ENCODE measurements around the gene PRRX1.

DNA sequence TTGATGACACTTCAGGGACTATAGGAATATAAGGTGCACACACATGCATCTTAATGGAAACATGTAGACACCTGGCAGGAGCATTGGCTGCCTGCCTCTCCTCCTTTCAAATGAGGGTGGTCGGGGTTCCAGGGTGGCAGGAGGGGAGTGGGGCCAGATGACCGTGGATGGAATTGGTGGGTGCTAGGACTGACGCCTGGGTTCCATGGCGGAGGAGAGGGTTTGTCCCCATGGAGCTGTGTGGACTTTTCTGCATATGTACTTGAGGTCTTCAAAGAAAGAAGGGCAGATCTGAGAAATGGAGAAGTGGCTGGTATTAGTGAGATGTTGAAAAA, 7.7 kb downstream of the PRRX1 start:
- TF ChIP-seq ZNF302 (tag by site-specific recombination; IDR thresholded peaks at IDR 0.05; ENCODE audit: low read depth) (no peak), ZNF274 (IDR thresholded peaks at IDR 0.05; ENCODE audit: low read length) (no peak), ZNF274 (tag by site-specific recombination; IDR thresholded peaks at IDR 0.05; ENCODE audit: borderline replicate concordance) (no peak), ZBTB21 (tag by site-specific recombination; IDR thresholded peaks at IDR 0.05) (no peak), ZNF561 (tag by site-specific recombination; IDR thresholded peaks at IDR 0.05; ENCODE audit: borderline replicate concordance) (no peak)
- TF ChIP-seq, protein P1, sequence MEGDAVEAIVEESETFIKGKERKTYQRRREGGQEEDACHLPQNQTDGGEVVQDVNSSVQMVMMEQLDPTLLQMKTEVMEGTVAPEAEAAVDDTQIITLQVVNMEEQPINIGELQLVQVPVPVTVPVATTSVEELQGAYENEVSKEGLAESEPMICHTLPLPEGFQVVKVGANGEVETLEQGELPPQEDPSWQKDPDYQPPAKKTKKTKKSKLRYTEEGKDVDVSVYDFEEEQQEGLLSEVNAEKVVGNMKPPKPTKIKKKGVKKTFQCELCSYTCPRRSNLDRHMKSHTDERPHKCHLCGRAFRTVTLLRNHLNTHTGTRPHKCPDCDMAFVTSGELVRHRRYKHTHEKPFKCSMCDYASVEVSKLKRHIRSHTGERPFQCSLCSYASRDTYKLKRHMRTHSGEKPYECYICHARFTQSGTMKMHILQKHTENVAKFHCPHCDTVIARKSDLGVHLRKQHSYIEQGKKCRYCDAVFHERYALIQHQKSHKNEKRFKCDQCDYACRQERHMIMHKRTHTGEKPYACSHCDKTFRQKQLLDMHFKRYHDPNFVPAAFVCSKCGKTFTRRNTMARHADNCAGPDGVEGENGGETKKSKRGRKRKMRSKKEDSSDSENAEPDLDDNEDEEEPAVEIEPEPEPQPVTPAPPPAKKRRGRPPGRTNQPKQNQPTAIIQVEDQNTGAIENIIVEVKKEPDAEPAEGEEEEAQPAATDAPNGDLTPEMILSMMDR (tag by site-specific recombination; IDR thresholded peaks at IDR 0.05), result no peak
